Right lobe of liver (tissue), 6 donors: Measurements from ENCODE around the gene PTPN7. TPM values are rescaled to one million over a fixed set of nuclear protein-coding genes. Genes with fewer than 3 reads are reported as not detected.

Experiments
- ATAC-seq, 4 donors: fragments of 200-7000 bp; cut with Tn5 transposase; one replicate each; pipeline ENCODE4 v1.9.1; 2020; ENCODE audit warnings: mild to moderate bottlenecking in 4 of 4, moderate library complexity in 4 of 4
- DNase-seq, 3 donors: peaks; one replicate each; pipeline ENCODE4 v3.0.0-alpha.2; 2020
- H3K27ac ChIP-seq, 3 donors: fragments of 200-600 bp; one replicate each; pipeline ENCODE4 v1.8.0; 2022
- H3K27me3 ChIP-seq, 2 donors: fragments of 200-600 bp; one replicate each; pipeline ENCODE4 v1.8.0; 2022
- H3K36me3 ChIP-seq, 4 donors: fragments of 200-600 bp; sonication (generic) in 1 of 4; one replicate each; pipeline versions ENCODE4 v1.5.1 to v1.8.0; 2017 to 2022; ENCODE audit warnings: control low read depth in 1 of 4
- H3K4me1 ChIP-seq, 4 donors: fragments of 200-600 bp; sonication (generic) in 1 of 4; one replicate each; pipeline versions ENCODE4 v1.5.1 to v1.8.0; 2017 to 2022; ENCODE audit warnings: control low read depth in 1 of 4
- H3K4me3 ChIP-seq, 3 donors: fragments of 200-600 bp; one replicate each; pipeline ENCODE4 v1.8.0; 2022
- H3K9me3 ChIP-seq, 4 donors: fragments of 200-600 bp; sonication (generic) in 1 of 4; one replicate each; pipeline versions ENCODE4 v1.5.1 to v1.8.0; 2017 to 2022; ENCODE audit warnings: control low read depth in 1 of 4
- POLR2A ChIP-seq: fragments of 450-650 bp; IDR thresholded peaks from one replicate; pipeline ENCODE4 v1.6.1; 2017; ENCODE audit warnings: antibody characterized with exemption, mild to moderate bottlenecking
- WGBS: methylation state at CpG from one replicate; pipeline ENCODE4 v1.1.6; 2018; ENCODE audit warnings: low coverage, low lambda C conversion rate; ENCODE audit not compliant: insufficient coverage; ENCODE audit errors: missing lambda C conversion rate; 5-methylcytosine and 5-hydroxymethylcytosine counted together
- intact Hi-C, 2 donors: fragments of 100-400 bp; cut with DNase I; formaldehyde crosslinking; loops; one replicate each; pipeline versions ENCODE4 v1.11.2 to v1.14.1; 2022
- total RNA-seq, 6 experiments: library from RNA; depleted of rRNA in 2 of 6; stranded (reverse); fragments of >200 nt in 2 of 6; fragmentation: NEBNext Ultra II Directional in 3 of 6; extraction: Animal tissue kit (Norgen Biotek cat#: 25700) in 3 of 6; gene quantifications; one replicate each; pipeline versions ENCODE4 v1.1.0 to v1.2.4, GENCODE V29; 2016 to 2023
- TF ChIP-seq, protein P1 (sequence below), 4 donors: fragments of 200-600 bp in 3 of 4; fragments of 450-650 bp in 1 of 4; IDR thresholded peaks; one replicate each; pipeline versions ENCODE4 v1.5.1 to v1.8.0; 2016 to 2022; ENCODE audit warnings: antibody characterized with exemption in 4 of 4, mild to moderate bottlenecking in 2 of 4
- donor health status: DM: no; HTN: yes; CAD: no.
- donor health status: DM: no; HTN: no; CAD: no.
- donor health status: DM: no; HTN: no; CAD: no.
- donor health status: DM: no; HTN: yes; CAD: no.
- donor health status: DM: no; HTN: yes; CAD: no.

The PTPN7 gene
- total RNA-seq, 6 experiments from 2014 or later: 0.18 to 5.1 (median 0.73) TPM

- intact Hi-C loops: no loop called here
- H3K4me3 ChIP-seq: no peak overlapping the region
- WGBS: 86% methylated on average over 4 of the region's 8 CpGs
- TF ChIP-seq POLR2A: no peak
- TF ChIP-seq, protein P1, sequence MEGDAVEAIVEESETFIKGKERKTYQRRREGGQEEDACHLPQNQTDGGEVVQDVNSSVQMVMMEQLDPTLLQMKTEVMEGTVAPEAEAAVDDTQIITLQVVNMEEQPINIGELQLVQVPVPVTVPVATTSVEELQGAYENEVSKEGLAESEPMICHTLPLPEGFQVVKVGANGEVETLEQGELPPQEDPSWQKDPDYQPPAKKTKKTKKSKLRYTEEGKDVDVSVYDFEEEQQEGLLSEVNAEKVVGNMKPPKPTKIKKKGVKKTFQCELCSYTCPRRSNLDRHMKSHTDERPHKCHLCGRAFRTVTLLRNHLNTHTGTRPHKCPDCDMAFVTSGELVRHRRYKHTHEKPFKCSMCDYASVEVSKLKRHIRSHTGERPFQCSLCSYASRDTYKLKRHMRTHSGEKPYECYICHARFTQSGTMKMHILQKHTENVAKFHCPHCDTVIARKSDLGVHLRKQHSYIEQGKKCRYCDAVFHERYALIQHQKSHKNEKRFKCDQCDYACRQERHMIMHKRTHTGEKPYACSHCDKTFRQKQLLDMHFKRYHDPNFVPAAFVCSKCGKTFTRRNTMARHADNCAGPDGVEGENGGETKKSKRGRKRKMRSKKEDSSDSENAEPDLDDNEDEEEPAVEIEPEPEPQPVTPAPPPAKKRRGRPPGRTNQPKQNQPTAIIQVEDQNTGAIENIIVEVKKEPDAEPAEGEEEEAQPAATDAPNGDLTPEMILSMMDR (IDR thresholded peaks at IDR 0.05): no peak
- no peaks in the 10 kb centered on the region for H3K36me3 ChIP-seq
- H3K4me1 ChIP-seq: no peaks in the 10 kb centered on the region
- no peaks in the 10 kb centered on the region for H3K9me3 ChIP-seq
- ATAC-seq (no peak), DNase-seq (no peak)
- H3K27ac ChIP-seq: no peak overlapping the region
- no peaks in the 10 kb centered on the region for H3K27me3 ChIP-seq
These were observed 40.3 kb upstream of the PTPN7 start for GRCh38 chr1:202200669-202201068.

DNA sequence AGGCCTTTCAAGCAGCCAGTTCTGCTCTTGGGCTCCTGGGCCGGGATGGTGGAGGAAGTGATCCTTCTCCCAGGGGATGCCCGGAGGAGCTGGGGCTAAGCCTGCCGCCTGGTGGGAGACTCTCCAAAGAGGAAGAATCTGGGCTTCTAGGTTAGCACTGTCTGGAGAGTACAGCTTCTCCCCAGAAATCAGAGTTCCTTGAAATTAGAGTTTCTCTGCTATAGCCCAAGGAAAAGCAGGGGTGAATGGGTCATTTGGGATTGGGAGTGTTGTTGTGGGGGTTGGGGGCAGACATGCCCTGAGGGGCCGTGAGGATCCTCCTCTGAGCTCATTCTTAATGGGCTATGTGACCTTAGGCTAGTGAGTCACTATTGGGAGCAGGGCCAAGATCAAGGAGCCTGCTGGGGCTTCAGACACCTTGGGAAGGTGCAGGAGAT lies 39.7 kb upstream of the PTPN7 start:
- Histone ChIP-seq H3K9me3 (no peaks in the 10 kb centered on the region), H3K4me1 (no peaks in the 10 kb centered on the region), H3K4me3 (no peak overlapping the region), H3K27ac (no peak overlapping the region), H3K27me3 (no peaks in the 10 kb centered on the region), H3K36me3 (no peaks in the 10 kb centered on the region)
- no peak for TF ChIP-seq POLR2A
- TF ChIP-seq, protein P1 (IDR thresholded peaks at IDR 0.05): no peak
- DNase-seq (no peak), ATAC-seq (no peak)
- WGBS: 47% methylated on average over 3 of the region's 4 CpGs
- intact Hi-C loops: no loop called here

GRCh38 chr1:202199040-202199889 lies 38.9 kb upstream of the PTPN7 start:
- WGBS: 26% methylated on average over 3 of the region's 16 CpGs
- H3K27me3 ChIP-seq: no peaks in the 10 kb centered on the region
- H3K4me3 ChIP-seq: no peak overlapping the region
- H3K4me1 ChIP-seq: no peaks in the 10 kb centered on the region
- intact Hi-C loops: no loop called here
- H3K27ac ChIP-seq: no peak overlapping the region
- H3K36me3 ChIP-seq: no peaks in the 10 kb centered on the region
- DNase-seq (no peak), ATAC-seq (no peak)
- no peaks in the 10 kb centered on the region for H3K9me3 ChIP-seq
- TF ChIP-seq, protein P1 (IDR thresholded peaks at IDR 0.05): no peak
- no peak for TF ChIP-seq POLR2A

DNA sequence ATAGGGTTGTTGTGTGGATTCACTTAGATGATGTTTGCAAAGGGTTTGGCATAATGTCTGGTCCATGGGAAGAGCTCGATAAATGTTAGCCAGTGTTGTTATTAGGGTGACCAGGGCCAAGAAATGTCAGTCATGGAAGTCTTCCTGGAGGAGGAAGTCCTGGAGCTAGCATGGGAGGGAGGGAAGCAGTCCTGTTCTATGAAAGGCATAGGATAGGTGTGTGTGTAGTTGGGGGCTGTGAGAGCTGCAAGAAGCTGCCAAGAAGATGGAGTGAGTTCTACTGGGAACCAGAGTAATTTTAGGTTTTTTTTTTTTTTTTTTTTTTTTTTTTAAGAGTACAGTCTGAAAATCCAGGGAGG lies 37.9 kb upstream of the PTPN7 start:
- intact Hi-C loops: no loop called here
- Histone ChIP-seq H3K4me3 (no peak overlapping the region), H3K9me3 (no peaks in the 10 kb centered on the region), H3K36me3 (no peaks in the 10 kb centered on the region), H3K4me1 (no peaks in the 10 kb centered on the region), H3K27me3 (peaks cover 0 to 2% of the 10 kb centered on the region in 2 donors), H3K27ac (no peak overlapping the region)
- no peak for TF ChIP-seq POLR2A
- TF ChIP-seq, protein P1 (IDR thresholded peaks at IDR 0.05): no peak
- DNase-seq (no peak), ATAC-seq (no peak)
- 31% methylated on average over 1 of the region's 1 CpG for WGBS
